ENCODE results near the gene GPX2.
A peak's percentile ranks its signal among the peaks of the same experiment; 100 is the strongest.

The GPX2 gene

DNA sequence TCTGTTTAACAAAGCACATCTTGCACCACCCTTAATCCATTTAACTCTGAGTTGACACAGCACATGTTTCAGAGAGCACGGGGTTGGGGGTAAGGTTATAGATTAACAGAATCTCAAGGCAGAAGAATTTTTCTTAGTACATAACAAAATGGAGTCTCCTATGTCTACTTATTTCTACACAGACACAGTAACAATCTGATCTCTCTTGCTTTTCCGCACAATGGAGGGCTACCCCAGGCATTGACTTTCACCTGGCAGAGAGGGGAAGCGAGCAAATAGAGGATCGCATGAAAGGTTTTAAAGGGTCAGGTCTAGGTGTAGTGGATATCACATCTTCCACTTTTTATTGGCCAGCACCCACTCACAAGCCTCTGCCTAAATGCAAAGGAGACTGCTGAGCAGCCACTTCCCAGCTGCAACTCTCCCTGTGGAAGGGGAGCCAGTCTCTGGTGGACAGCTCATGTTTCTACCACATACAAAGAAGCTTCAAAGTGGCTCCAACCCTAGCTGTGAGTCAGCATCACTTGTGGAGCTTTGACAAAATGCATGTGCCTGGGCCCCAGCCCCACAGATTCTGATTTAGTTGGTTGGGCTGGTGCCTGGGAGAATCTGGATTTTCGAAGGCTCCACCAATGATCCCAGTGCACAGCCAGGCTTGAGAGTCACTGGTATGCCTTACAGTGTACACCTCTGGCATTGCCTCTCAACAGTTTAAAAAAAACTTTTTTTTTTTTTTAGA, 37.0 kb upstream of the GPX2 start:
- TF ChIP-seq, protein P1, sequence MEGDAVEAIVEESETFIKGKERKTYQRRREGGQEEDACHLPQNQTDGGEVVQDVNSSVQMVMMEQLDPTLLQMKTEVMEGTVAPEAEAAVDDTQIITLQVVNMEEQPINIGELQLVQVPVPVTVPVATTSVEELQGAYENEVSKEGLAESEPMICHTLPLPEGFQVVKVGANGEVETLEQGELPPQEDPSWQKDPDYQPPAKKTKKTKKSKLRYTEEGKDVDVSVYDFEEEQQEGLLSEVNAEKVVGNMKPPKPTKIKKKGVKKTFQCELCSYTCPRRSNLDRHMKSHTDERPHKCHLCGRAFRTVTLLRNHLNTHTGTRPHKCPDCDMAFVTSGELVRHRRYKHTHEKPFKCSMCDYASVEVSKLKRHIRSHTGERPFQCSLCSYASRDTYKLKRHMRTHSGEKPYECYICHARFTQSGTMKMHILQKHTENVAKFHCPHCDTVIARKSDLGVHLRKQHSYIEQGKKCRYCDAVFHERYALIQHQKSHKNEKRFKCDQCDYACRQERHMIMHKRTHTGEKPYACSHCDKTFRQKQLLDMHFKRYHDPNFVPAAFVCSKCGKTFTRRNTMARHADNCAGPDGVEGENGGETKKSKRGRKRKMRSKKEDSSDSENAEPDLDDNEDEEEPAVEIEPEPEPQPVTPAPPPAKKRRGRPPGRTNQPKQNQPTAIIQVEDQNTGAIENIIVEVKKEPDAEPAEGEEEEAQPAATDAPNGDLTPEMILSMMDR (IDR thresholded peaks at IDR 0.05; ENCODE audit: insufficient read depth, low read depth, low read length, missing control alignments) = no peak
- H3K4me3 ChIP-seq (ENCODE audit: low read depth, low read length) = no peak overlapping the region
- DNase-seq (ENCODE audit: low read depth) = no peak

- TF ChIP-seq, protein P1 (IDR thresholded peaks at IDR 0.05; ENCODE audit: insufficient read depth, low read depth, low read length, missing control alignments) = no peak
- DNase-seq (ENCODE audit: low read depth) = no peak
Observed at GRCh38 chr14:64974563-64974962, 32.0 kb upstream of the GPX2 start.

GRCh38 chr14:64973826-64974225, 31.3 kb upstream of the GPX2 start:
- DNase-seq (ENCODE audit: low read depth) = no peak
- TF ChIP-seq, protein P1 (IDR thresholded peaks at IDR 0.05; ENCODE audit: insufficient read depth, low read depth, low read length, missing control alignments) = no peak
- H3K4me3 ChIP-seq (ENCODE audit: low read depth, low read length) = no peak overlapping the region

More at GRCh38 chr14:64974563-64974962, 32.0 kb upstream of the GPX2 start:
- H3K4me3 ChIP-seq (ENCODE audit: low read depth, low read length) = no peak overlapping the region

GRCh38 chr14:64973026-64973442, 30.5 kb upstream of the GPX2 start:
- TF ChIP-seq, protein P1 (IDR thresholded peaks at IDR 0.05; ENCODE audit: insufficient read depth, low read depth, low read length, missing control alignments) = no peak
- DNase-seq (ENCODE audit: low read depth) = no peak
- no peak overlapping the region for H3K4me3 ChIP-seq (ENCODE audit: low read depth, low read length)

DNA sequence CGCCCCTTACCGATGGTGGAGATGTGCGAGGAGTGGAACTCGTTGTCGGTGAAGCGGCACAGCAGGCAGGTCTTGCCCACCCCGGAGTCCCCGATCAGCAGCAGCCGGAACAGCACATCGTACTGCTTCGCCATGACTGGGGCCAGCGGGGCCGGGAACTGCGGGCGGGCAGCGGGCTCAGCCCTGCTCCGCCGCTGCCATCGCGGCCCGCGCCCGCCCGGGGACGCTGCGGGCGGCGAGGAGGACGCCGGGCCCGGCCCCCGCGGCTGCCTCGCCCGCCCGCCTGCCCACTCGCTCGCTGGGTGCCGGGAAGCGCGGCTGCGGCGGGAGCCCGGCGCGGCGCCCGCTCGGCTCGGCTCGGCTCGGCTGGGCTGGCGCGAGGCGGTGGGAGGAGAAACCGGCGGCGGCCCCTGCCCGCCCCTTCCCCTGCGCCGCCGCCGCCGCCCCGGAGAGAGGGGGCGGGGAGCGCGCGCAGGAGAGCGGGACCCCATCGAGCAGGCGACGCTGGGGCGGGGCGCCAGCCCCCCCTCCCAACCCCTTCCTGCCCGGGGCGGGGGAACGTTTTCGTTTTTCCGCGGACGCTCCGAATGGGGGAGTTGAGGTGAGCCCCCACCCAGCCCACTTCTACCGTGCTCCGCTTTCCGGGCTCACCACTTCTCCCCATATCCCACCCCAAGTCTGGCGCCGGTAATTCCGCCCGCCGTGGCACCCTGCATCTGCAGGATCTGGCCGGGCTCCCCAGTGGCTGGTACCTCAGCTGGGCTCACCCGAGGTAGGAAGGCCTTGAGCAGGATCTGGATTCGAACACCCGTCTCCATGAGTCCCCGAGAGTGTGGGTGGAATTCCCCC, 29.6 kb upstream of the GPX2 start, which contains the start of gene RAB15:
Gene RAB15 (minus strand): TSS at position 394 of the 849 bp plus-strand sequence. CDS start 260 bp downstream, at position 134.
- peak; percentile 33 for DNase-seq (ENCODE audit: low read depth)
- TF ChIP-seq, protein P1 (IDR thresholded peaks at IDR 0.05; ENCODE audit: insufficient read depth, low read depth, low read length, missing control alignments) = no peak
- peak within 1 kb of the TSS; percentile 63 for H3K4me3 ChIP-seq (ENCODE audit: low read depth, low read length)

DNA sequence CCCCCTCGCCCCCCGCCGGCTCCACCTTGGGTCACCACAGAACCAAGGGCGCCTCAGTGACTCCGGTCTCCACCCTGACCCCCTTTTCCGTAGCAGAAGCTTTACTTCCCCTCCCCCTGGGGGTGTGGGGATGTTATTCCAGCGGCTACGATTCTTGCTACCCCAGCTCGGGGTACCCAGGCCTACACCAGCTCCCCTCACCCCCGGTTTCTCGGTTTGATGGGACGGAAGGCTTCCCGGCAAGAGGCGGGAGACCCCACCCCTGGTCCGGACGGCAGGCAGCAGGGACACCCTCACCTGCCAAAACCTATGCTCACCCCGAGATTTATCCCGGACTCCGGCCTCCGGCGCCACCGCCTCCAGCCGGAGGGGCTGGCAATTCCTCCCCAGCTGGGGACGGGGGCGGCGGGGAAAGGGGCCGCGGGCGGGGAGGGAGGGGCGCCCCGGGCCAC, 29.0 kb upstream of the GPX2 start:
- TF ChIP-seq, protein P1 (IDR thresholded peaks at IDR 0.05; ENCODE audit: insufficient read depth, low read depth, low read length, missing control alignments) = no peak
- peak overlapping the region; percentile 44 for H3K4me3 ChIP-seq (ENCODE audit: low read depth, low read length)
- DNase-seq (ENCODE audit: low read depth) = no peak
